HEK293 (cell line): ENCODE measurements around the gene TMEM8B.
"Not testable (repeated sequence)": the region's sequence is repeated elsewhere in the genome, so short reads cannot be mapped to it uniquely, and the experiment has no call there.

Source experiments
- KLF16 ChIP-seq: fragments of 450-650 bp; formaldehyde crosslinking; IDR thresholded peaks from 2 replicates; pipeline ENCODE4 v1.5.1; 2017; ENCODE audit warnings: missing biosample characterization, missing genetic modification characterization
- PRDM1 ChIP-seq: fragments of 450-650 bp; formaldehyde crosslinking; IDR thresholded peaks from 2 replicates; pipeline ENCODE4; 2016; ENCODE audit warnings: missing biosample characterization, missing genetic modification characterization
- TCF7L2 ChIP-seq: IDR thresholded peaks from 2 replicates; pipeline ENCODE4 v1.6.1; 2011; ENCODE audit warnings: low read depth, mild to moderate bottlenecking, inconsistent platforms, low read length, moderate library complexity, borderline replicate concordance
- ZNF239 ChIP-seq: fragments of 450-650 bp; formaldehyde crosslinking; IDR thresholded peaks from 2 replicates; pipeline ENCODE4 v1.5.1; 2016; ENCODE audit warnings: missing biosample characterization, missing genetic modification characterization
- ZNF571 ChIP-seq: fragments of 450-650 bp; formaldehyde crosslinking; IDR thresholded peaks from 2 replicates; pipeline ENCODE4 v1.5.0; 2017; ENCODE audit warnings: missing biosample characterization, missing genetic modification characterization
- ZNF654 ChIP-seq: fragments of 450-650 bp; formaldehyde crosslinking; IDR thresholded peaks from 2 replicates; pipeline ENCODE4 v1.5.1; 2016; ENCODE audit warnings: low read depth, missing biosample characterization, missing genetic modification characterization
- ZNF670 ChIP-seq: fragments of 450-650 bp; formaldehyde crosslinking; IDR thresholded peaks from 2 replicates; pipeline ENCODE4 v1.5.1; 2016; ENCODE audit warnings: missing biosample characterization, missing genetic modification characterization, low read depth
- TF ChIP-seq, protein P1 (sequence below): fragments of 450-650 bp; formaldehyde crosslinking; IDR thresholded peaks from 2 replicates; pipeline ENCODE4 v1.5.1; 2016; ENCODE audit warnings: missing biosample characterization, missing genetic modification characterization, borderline replicate concordance
- TF ChIP-seq, protein P2 (sequence below): fragments of 450-650 bp; formaldehyde crosslinking; IDR thresholded peaks from 2 replicates; pipeline ENCODE4 v1.5.1; 2016; ENCODE audit warnings: missing biosample characterization, missing genetic modification characterization

DNA sequence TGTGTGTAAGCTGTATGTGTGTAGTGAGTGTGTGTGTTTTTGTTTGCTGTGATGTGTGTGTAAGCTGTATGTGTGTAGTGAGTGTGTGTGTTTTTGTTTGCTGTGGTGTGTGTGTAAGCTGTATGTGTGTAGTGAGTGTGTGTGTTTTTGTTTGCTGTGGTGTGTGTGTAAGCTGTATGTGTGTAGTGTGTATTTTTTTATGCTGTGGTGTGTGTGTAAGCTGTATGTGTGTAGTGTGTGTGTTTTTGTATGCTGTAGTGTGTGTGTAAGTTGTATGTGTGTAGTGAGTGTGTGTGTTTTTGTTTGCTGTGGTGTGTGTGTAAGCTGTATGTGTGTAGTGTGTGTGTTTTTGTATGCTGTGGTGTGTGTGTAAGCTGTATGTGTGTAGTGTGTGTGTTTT is 84.4 kb downstream of the TMEM8B start:
- not testable (repeated sequence) for TF ChIP-seq KLF16 (tag by site-specific recombination); ZNF571 (tag by site-specific recombination); TCF7L2; PRDM1 (tag by site-specific recombination); ZNF654 (tag by site-specific recombination); ZNF239 (tag by site-specific recombination); ZNF670 (tag by site-specific recombination)
- TF ChIP-seq, protein P1, sequence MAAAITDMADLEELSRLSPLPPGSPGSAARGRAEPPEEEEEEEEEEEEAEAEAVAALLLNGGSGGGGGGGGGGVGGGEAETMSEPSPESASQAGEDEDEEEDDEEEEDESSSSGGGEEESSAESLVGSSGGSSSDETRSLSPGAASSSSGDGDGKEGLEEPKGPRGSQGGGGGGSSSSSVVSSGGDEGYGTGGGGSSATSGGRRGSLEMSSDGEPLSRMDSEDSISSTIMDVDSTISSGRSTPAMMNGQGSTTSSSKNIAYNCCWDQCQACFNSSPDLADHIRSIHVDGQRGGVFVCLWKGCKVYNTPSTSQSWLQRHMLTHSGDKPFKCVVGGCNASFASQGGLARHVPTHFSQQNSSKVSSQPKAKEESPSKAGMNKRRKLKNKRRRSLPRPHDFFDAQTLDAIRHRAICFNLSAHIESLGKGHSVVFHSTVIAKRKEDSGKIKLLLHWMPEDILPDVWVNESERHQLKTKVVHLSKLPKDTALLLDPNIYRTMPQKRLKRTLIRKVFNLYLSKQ (tag by site-specific recombination): not testable (repeated sequence)
- TF ChIP-seq, protein P2, sequence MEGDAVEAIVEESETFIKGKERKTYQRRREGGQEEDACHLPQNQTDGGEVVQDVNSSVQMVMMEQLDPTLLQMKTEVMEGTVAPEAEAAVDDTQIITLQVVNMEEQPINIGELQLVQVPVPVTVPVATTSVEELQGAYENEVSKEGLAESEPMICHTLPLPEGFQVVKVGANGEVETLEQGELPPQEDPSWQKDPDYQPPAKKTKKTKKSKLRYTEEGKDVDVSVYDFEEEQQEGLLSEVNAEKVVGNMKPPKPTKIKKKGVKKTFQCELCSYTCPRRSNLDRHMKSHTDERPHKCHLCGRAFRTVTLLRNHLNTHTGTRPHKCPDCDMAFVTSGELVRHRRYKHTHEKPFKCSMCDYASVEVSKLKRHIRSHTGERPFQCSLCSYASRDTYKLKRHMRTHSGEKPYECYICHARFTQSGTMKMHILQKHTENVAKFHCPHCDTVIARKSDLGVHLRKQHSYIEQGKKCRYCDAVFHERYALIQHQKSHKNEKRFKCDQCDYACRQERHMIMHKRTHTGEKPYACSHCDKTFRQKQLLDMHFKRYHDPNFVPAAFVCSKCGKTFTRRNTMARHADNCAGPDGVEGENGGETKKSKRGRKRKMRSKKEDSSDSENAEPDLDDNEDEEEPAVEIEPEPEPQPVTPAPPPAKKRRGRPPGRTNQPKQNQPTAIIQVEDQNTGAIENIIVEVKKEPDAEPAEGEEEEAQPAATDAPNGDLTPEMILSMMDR (tag by site-specific recombination): not testable (repeated sequence)
